DMS153 treated with DMSO at 0.1 percent for 48 hours (cell line): ENCODE measurements around the gene TEAD3.
A peak's percentile ranks its signal among the peaks of the same experiment; 100 is the strongest.

Experiments
- DNase-seq: peaks from one replicate; lab custom pipeline; 2025; ENCODE audit not compliant: unreplicated experiment; lab: John Stamatoyannopoulos, UW

Gene TEAD3

DNA sequence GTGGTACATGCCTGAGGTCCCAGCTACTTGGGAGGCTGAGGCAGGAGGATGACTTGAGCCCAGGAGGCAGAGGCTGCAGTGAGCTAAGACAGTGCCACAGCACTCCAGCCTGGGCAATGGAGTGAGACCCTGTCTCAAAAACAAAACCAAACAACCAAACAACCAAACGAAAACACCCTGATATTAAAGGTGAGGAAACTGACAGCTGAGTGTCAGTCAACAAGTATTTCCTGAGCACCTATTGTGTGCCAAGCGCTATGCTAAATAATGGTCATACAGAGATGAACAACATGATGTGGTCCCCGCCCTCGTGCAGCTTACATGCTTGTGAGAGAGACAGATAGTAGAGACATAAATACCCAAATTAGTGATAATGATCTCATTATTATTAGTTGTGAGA lies 17.7 kb upstream of the TEAD3 start:
- no peak for DNase-seq

DNA sequence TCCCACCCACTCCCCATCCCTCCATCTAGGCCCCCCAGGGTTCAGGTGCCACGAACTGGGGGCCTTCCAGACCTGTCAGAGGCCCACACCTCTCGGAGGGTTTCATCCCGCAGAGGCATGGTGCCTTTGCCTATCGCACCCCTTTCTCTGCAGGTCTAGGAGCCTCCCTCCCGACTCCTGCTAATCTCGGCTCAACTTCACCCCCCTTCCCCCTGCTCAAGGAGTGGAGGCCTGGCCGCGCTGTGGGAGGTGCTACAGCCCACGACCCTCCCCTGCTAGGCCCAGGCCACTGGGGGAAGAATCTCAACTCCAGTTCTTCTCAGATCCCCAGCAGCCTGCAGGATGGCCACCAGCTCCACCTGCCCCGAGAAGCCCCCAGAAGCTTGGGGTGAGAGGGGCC lies 15.9 kb upstream of the TEAD3 start, which contains the start of gene TULP1:
TULP1 (minus strand) TSS at position 157 of the 400 bp plus-strand sequence; CDS start at position 119, 38 bp downstream.
- no peak for DNase-seq

DNA sequence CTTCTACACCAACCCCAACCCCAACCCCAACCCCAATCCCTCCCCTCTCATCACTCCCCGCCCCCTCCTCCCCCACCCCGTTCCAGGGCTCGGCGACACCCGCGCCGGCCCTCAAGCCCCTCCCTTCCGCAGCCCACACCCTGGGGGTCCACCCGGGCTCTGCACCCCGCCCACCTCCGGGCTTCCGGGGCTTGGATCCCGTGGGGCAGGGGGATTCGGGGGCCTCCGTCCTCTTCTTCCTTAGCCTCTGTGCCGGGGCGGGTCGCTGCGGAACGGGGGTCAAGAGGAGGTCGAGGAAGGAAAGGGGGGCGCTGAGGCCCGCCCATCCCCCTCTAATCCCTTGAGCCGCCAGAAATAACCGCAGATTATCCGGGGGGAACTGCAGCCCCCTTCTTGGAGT lies 15.1 kb upstream of the TEAD3 start:
- DNase-seq: no peak

DNA sequence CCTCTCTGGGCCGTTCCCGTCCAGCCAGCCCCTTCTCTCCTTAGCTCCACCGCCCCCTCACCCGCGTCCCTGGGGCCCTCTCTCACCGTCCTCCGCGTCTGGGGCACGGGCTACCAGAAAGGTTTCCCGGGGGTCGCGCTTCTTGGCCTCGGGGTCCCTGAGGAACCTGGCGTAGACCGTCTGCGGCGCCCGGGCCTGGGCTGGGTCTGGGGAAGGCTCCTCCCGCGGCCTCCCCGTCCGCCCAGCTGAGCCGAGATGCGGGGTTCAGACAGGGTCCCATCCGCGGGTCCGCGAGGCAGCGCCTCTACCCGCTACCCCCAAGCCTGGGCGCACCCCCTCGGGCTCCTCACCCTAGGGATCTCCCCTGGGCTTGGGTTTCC lies 14.7 kb upstream of the TEAD3 start:
- no peak for DNase-seq

DNA sequence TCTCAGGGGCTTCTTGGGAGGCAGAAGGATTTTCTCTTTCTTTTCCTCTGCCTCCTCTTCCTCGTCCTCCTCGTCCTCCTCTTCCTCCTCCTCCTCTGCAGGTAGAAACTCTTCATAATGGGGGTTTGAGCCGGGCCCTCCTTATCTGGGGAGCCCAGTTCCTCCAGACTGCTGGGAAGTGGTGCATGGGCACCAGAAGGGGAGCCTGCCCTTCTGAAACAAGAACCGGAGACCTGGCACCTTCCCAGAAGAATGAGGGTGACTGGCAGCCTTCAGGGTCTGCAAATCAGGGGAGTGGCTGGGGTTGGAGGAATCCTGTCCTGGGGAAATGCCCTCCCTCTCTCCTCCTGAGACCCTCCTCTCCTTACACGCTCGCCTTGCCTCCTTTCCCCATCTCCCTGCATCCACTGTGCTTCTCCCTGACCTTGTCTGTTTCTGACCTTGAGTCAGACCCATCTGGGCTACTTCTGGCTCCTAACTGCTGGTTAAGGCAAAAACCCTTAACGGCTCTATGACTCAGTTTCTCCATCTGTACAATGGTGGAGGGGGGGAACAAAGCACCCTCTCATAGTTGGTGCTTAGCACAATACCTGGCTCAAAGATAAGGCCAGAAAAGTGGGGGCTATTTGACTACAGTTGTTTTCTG lies 14.2 kb upstream of the TEAD3 start:
- no peak for DNase-seq

DNA sequence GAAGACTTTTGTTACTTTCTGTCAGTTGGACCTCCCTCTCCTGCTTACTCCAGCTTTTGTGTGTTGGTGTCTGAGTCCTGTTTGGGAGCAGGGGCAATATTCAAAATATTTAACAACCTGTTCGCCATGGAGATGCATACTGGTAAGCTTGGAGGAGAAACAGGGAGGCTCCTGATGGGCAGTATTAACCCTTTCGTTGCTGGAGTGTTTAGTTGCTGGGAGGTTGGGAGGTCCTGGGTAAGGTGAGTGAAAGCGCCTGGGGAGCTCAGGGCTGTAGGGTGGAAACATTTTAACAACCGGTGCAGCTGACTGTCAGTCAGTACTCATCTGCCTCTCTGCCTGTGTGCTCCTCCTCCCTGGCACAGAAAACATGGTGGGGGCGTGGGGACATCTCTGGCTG lies 11.7 kb upstream of the TEAD3 start:
- DNase-seq: no peak

DNA sequence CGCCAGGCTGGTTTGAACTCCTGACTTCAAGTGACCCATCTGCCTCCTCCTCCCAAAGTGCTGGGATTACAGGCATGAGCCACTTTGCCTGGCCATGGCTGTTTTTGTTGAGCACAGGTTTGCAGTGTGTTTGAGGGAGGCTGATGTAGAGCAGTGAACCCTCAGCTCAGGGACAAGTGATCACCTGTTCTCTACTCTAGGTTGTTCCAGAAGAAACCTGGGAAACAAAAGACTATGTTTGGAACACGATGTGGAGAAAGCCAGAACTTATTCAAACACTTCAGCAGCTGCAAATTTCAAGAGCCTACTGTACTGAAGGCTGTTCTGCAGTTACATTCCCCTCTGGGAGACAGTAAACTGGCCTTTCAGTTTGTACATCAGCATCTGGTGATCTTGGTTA lies 11.1 kb upstream of the TEAD3 start:
- no peak for DNase-seq

DNA sequence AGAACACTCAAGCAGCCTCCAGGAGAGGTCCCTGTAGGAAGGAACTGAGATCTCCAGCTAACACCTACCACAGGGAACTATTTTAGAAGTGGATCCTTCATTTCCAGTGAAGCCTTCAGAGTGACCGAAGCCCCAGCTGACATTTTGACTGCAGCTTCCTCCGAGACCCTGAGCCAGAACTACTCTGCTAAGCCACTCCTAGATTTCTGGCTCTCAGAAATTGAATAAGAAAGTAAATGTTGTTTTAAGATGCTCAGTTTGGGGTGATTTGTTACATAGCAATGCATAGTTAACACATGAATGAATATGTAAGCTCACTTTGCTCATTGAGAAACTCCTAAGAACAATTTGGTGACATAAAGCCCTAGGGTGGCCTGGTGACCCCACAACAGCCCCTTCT lies 10.3 kb upstream of the TEAD3 start:
- DNase-seq: no peak

DNA sequence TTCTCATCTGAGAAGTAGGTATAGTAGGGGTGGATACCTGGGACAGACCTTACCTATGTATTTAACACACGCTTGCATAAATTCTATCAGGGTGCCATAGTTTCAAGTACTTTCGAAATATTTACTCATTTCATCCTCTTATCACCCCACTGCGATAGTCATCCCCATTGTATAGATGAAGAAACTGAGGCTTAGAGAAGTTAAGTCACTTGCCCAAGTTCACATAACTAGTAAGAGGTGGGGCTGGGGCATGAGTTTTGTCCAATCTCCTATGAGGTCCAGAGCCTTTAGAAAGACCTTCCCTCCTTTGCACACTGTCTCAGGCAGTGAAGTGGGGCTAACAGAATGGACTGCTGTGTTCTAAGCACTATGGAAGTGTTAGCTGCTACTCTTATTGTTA lies 9.7 kb upstream of the TEAD3 start:
- no peak for DNase-seq

DNA sequence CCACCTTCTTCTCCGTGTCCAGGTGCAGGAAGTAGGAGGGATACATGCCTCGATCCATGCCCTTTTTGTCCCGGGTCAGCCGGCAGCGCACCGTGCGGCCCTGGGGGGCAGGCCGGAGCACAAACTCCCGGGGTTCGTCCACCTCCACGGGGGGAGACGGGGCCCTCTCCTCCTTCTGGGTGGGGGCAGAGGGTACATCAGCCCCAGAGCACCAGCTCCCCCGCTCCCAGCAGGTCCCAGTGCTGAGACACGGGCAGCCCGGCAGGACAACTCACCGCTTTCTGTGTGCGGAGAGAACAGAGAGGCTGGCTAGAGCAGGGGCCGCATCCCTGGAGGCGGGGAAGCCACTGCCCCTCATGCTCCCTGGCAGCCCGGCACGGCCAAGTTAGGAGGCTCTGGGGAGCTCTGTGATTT lies 9.1 kb upstream of the TEAD3 start:
- DNase-seq: no peak

DNA sequence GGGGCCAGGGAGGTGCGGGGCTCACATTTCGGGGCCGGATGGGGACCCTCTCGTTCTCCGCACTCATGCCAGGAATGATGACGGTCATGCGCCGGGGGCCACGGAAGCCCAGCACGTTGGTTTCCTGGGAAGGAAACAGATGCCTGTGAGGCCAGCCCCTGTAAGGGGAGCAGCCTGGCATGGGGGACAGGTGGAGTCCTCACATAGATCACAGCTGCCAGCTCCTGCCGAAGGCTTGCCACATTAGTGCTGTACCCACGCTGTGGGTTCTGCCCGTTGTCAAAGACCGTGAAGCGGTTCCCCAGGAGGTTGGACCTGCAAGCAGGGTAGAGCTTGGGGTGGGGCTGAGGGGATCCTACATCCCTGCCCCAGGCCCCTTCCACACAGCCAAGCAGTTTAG lies 6.7 kb upstream of the TEAD3 start:
- no peak for DNase-seq

DNA sequence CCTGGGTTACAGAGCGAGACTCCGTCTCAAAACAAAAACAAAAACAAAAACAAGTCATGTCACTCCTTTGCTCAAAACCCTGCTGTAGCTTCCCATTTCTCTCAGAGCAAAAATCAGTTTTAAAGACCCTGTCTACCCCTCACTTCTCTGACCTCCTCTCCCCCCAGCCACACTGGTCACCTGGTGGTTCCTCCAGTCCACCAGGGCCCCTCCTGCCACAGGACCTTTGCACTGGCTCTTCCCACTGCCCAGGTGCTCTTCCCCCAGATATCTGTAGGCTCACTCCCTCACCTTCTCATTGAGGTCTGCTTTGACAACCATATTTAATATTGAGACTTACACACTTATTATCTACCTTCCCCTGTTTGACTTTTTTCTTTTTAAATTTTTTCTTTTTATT lies 4.9 kb upstream of the TEAD3 start:
- no peak for DNase-seq

DNA sequence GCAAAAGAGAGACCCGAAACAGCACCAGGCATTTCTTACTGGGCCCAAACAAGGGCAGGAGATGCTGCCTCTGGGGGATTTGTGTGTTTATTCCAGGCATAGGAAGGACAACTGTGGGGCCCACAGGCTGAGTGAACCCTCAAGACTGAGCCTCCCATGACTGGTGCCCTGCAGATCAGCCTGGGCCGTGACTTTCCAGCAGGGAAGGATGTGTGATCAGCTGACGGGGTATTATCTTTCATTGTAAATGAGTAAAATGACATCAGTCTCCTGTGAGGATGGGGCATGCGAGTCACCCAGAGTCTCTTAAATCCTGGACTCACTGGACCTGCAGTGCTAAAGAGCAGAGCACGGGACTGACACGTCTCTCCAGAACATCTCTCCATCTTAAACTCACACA lies 3.9 kb upstream of the TEAD3 start:
- no peak for DNase-seq

DNA sequence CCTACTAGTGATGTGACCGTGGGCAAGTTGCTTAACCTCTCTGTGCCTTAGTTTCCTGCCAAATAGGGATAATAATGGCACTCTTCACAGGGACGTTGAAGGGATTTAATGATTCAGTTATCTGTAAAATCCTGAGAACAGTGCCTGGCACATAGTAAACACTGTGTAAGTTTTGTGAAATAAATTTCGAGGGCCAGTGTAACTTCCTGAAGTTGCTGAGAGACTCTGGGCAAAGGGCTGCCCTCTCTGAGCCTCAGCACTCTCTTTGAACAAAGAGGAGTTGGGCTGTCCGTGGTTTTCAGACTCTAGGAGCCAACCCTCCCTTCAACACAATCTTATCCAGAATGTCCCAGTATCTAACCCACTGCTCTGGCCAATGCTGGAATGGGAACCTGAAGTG lies 2.5 kb upstream of the TEAD3 start:
- no peak for DNase-seq

DNA sequence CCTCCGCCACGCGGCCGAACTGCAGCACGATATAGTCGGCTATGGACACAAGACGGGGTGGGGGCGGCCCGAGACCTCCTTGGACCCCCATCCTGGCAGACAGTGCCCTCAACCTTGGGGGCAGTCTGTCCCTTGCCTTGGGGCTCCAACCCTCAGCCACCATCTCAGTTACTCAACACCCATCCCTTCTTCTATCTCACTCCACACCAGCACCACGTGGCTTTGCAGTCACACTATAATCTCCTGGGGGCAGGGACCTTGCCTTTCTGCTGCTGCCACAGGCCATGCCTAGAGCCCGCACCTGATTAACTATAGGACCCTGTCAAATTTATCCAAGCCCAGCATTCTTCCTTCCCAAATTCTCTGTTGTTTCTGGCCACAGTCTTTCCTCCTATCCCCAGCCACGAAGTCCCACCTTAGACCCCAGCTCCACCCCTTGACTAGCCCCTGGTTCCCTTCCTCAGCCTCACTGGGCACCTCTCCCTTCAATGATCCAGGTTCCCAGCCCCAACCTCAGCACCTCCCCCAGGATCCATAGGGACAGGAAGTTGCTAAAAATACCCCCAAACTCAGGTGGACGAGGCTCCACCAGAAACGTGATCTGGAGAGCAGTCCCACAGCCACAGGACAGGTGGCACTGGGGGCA lies 1.7 kb upstream of the TEAD3 start:
- DNase-seq: no peak

DNA sequence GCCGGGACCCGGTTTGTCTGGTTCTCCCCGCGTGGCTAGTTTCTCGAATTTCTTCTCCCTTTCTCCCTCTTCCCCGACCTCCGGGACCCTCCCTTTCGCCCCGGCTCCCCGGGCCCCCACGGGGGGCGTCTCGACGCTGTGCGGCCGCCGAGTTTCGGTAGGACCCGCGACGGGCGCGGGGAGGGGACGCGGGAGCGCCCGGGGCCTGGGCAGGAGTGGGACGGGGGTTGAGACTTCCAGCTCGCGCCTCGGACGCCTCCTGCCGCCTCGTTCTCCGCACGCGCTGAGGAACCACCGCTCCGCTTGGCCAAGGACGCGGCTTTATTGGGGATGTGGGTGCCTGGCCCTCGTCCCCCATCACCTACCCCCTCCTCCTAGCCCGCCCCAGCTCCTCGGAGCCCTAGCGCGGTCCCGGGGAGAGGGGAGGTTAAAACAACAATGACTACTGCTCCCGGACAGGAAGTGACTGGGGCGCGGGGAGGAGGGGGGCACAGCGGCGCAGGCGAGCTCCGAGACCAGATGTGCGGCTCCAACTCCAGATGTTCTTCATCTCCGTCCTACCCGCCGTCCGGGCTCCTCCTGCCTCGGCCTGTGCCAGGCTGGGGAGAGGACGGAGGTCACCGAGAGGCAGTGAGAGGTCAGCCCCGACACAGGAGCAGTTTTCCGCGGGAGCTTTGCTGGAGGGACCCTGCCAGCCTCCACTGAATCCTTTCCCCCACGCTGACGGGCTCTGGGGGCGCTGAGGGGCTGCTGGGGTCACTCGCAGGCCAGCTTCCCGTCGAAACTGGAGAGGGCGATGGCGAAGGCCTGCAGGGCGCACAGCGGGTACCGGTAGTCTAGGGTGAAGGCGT lies 917 bp upstream of the TEAD3 start:
- no peak for DNase-seq

DNA sequence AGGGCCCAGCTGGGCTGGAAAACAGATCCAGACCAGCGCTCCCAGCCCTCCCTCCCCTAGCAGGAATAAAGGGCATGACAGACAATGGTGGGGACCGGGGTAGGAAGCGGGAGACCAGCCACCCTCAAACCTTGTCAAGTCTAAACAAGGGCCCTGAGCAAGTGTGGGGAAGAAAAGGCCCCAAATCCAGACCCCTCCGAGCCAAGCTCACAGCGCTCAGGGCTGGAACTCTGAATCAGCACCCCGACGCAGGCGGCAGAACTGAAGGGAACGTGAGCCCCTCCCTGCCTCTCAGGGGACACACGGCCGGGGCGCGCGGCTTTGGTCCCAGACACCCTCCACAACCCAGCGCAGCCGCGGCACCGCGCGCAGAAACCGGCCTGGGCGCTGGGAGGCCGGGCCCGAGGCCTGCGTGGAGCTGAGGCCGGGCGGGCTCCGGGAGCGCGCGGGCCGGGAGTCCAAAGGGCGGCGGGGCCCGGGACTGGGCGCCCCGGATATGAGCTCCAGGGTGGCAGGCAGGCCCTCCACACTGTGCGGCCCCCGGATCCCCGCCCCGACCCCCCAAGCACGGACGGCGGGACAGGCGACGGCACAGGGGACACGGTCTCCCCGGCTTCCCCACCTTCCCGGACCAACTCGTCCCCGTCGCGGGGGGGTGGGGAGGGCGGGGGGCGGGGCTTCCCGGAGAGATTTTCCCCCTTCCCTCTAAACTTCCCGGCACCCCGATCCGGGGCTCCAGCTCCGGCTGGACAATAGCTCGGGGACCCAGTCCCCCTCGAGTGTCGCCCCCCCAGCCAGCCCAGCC lies 641 bp downstream of the TEAD3 start:
- DNase-seq: no peak

DNA sequence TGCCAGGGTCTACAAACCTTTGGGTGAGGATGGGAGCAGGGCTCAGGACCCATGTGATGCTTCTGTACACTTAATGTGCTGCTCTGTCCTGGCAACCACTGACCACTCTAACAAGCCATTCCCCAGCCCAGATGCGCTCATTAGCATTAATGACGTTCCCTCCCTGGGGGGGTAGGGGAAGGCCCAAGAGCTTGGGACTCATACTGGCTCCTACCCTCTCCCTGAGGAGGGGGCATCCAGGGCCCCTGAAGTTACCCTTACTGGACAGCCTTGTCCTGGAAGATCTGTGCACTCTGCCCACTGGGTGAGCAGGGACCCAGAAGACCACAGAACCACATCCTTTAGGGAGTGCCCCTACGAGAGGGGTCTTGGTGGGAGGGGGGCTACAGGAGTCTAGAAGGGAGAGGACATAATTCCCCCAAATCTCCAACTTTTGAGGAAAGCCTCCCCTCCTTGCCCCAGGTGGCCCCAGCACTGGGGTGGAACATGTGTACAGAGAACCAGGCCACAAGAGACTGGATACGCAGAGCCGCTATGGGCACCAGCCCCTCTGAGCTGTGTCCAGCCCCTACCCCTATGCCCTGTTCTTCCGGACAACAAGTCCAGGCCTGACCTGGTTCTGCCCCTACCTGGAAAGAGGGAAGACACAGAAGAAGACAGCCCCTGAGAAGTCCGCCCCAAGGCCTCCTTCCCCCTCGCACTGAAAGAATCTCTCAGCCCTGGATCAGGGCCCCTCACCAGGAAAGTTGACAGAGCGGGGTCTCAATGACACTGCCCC lies 1.4 kb downstream of the TEAD3 start:
- DNase-seq: no peak

DNA sequence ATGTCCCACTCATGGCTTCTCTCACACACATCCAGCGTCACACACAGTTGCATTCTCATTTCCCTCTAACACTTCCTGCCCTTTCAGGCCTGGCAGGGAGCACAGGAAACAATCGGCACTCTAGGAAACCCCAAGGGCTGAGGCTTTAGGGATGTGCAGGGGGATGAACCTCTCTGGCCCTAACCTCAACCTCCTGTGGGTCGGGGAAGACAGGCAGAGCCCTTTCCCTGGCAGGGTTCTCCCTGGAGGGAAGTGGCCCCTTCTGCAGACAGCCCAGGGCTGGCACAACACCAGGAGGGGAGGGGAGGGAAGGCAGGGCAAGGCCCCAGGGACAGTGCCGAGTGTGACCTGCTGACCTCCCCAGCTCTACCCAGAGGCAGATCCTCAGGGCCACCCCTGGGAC lies 2.7 kb downstream of the TEAD3 start:
- DNase-seq: peak; percentile 33

DNA sequence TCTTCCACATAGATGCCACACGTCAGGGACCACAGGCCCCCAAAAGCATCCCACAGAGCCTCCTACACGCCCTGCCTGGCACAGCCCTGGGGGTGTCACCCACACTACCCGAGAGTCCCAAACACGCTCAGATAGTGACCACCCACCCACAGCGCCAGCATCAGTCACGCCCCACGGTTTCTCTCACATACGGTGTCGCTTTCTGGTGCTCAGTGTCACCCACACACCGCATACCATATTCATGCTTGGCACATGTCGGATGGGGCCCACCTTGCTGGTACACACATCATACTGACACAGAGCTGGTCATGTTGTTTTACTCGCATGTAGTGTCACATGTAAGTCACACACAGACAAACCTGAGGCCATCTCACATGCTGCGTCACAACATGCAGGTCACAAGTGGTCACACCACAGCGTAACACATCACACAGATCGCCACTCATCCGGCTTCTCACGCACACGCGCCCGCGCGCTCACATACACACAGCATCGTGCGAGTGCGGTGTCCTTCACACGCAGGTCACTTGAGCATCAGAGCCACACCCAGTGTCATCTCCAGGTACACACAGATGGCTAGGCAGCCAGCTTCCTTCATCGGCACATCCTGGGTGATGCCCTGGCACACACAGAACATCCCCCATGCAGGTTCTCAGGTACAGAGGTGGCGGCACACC lies 3.4 kb downstream of the TEAD3 start:
- no peak for DNase-seq
